Type B pancreatic cell (in vitro differentiated cells): ENCODE results near the gene MRPS14. TPM values are rescaled to one million over a fixed set of nuclear protein-coding genes. Genes with fewer than 3 reads are reported as not detected.

Experiments used
- DNase-seq: peaks from one replicate; pipeline ENCODE4 v3.0.0; 2021; ENCODE audit warnings: mixed read lengths; ENCODE audit not compliant: unreplicated experiment; ENCODE audit errors: extremely low spot score
- H3K27ac Mint-ChIP-seq: 2 replicates; pipeline ENCODE4 v1.8.0; 2021; ENCODE audit warnings: mild to moderate bottlenecking, mixed read lengths
- H3K27me3 Mint-ChIP-seq: 2 replicates; pipeline ENCODE4 v1.8.0; 2021; ENCODE audit warnings: mixed read lengths
- H3K36me3 Mint-ChIP-seq: 2 replicates; pipeline ENCODE4 v1.8.0; 2021; ENCODE audit warnings: mixed read lengths
- H3K4me1 Mint-ChIP-seq: one replicate; pipeline ENCODE4 v1.8.0; 2021; ENCODE audit warnings: mixed read lengths; ENCODE audit not compliant: unreplicated experiment
- H3K4me3 Mint-ChIP-seq: 2 replicates; pipeline ENCODE4 v1.8.0; 2021; ENCODE audit warnings: mild to moderate bottlenecking, mixed read lengths
- H3K9me3 Mint-ChIP-seq: 2 replicates; pipeline ENCODE4 v1.8.0; 2021; ENCODE audit warnings: mixed read lengths
- total RNA-seq: library from RNA; stranded (reverse); gene quantifications from 2 replicates; pipeline ENCODE4 v1.2.1, GENCODE V29; 2021; ENCODE audit warnings: low replicate concordance
- TF ChIP-seq, protein P1 (sequence below): fragments of 200-600 bp; sonication (generic); conservative IDR thresholded peaks from 2 replicates; pipeline ENCODE4 v1.5.0; 2021; ENCODE audit warnings: antibody characterized with exemption, mild to moderate bottlenecking

The MRPS14 gene
- total RNA-seq, 1 donor from 2014 or later, result 35.7 TPM

DNA sequence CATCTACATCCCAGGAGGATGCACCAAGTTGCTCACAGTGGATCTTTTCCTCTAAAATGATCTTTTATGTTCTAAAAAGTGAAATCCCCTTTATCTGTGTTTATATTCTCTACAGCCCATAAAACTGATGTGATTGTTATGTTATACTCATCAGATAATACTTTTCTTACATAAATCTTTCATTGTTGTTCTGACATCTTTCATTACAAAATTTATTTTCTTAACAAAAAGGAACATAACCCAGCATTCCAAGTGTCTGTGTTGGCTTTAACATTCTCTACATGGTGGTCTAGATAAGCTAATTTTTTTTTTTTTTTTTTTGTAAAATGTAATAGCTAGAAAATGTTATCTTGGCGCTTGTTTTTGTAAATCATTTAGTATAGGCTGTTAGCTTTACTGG is 31.8 kb downstream of the MRPS14 start:
- no peak for DNase-seq
- H3K9me3 Mint-ChIP-seq, result no peaks in the 10 kb centered on the region
- no peak overlapping the region for H3K27ac Mint-ChIP-seq
- H3K36me3 Mint-ChIP-seq, result peaks cover 3% of the 10 kb centered on the region
- H3K4me3 Mint-ChIP-seq, result no peak overlapping the region
- TF ChIP-seq, protein P1, sequence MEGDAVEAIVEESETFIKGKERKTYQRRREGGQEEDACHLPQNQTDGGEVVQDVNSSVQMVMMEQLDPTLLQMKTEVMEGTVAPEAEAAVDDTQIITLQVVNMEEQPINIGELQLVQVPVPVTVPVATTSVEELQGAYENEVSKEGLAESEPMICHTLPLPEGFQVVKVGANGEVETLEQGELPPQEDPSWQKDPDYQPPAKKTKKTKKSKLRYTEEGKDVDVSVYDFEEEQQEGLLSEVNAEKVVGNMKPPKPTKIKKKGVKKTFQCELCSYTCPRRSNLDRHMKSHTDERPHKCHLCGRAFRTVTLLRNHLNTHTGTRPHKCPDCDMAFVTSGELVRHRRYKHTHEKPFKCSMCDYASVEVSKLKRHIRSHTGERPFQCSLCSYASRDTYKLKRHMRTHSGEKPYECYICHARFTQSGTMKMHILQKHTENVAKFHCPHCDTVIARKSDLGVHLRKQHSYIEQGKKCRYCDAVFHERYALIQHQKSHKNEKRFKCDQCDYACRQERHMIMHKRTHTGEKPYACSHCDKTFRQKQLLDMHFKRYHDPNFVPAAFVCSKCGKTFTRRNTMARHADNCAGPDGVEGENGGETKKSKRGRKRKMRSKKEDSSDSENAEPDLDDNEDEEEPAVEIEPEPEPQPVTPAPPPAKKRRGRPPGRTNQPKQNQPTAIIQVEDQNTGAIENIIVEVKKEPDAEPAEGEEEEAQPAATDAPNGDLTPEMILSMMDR, result no peak
- no peaks in the 10 kb centered on the region for H3K4me1 Mint-ChIP-seq
- no peaks in the 10 kb centered on the region for H3K27me3 Mint-ChIP-seq

DNA sequence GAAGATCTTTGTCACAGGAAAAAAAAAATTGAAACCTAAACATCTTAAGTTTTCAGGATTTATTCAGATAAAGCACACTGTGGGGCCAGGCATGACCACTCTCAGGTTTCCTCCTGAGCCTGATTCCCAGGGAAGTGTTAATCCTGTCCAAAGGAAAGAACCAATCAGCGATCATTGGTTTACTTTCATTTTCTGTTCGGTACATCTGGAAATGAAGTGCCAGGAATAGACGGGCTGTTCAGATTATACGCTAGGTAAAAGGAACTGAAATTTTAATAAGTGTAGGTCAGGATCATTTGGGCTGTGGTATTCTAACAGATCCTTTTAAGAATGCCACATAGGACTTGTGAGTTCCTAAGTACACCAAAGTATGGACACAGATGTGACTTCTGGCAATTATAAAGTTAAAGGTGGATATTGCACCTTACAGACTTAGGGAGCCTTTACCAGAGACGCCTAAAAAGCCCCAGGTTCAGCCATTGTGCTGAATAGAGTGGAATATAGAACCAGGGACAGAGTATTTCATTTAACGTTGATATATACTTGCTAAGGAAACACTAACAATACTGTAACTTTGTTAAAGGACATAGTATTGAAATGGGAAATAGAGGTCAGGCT is 32.7 kb downstream of the MRPS14 start:
- no peak overlapping the region for H3K4me3 Mint-ChIP-seq
- H3K4me1 Mint-ChIP-seq, result no peaks in the 10 kb centered on the region
- H3K36me3 Mint-ChIP-seq, result peaks cover 3% of the 10 kb centered on the region

DNA sequence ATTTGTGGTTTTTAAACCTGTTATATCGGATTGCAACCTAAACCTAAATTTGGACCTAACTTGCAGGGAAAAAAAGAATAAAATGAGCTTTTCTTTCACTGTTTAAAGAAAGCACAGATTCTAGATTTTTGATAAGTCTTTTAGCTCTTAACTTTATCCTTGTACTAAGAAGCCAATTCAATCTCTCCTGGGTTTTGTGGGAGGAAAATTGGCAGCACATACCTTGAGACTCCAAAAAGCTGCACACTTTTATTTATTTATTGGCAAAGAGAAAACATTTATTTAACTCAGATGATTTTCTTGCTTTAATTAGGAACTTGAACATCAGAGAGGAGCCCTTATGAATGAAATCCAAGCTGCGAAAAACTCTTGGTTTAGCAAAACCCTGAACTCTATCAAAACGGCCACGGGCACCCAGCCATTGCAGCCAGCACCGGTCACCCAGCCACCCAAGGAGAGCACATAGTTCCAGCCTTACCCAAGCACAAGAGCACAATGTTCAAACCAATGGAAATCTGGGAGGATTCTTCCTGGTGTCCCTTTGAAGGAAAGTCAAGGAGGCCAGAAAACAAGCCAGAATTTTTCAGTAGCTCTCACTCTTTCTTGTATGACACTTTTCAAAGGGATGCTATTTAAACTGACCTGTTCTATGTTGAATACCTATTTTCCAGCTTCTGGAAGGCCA is 33.5 kb downstream of the MRPS14 start:
- Mint-ChIP-seq H3K9me3 (no peaks in the 10 kb centered on the region), H3K36me3 (peaks cover 6% of the 10 kb centered on the region), H3K4me1 (no peaks in the 10 kb centered on the region), H3K4me3 (no peak overlapping the region), H3K27ac (no peak overlapping the region), H3K27me3 (no peaks in the 10 kb centered on the region)
- TF ChIP-seq, protein P1, result no peak
- no peak for DNase-seq

More for the DNA sequence above, 32.7 kb downstream of the MRPS14 start:
- TF ChIP-seq, protein P1, result no peak
- H3K27me3 Mint-ChIP-seq, result no peaks in the 10 kb centered on the region
- DNase-seq, result no peak
- H3K27ac Mint-ChIP-seq, result no peak overlapping the region
- H3K9me3 Mint-ChIP-seq, result no peaks in the 10 kb centered on the region

DNA sequence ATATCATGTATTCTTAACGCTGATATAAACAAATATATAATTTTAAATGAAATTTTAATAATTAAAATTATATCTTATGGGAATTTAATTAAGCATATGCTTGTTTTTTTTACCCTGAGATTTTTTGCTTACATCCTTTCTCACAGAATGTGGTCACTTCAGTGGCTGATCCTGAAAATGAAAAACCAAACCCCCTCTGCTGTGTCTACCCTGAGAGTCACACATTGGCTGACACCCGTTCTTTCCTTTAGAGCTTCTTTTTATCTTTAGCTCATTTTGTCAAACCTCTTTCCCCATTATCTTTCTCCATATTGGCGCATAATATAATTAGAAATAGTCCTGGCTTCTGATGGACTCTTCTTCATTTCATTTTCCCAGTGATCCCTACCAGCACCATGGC is 34.2 kb downstream of the MRPS14 start:
- H3K4me1 Mint-ChIP-seq, result no peaks in the 10 kb centered on the region
- H3K4me3 Mint-ChIP-seq, result no peak overlapping the region
- H3K27me3 Mint-ChIP-seq, result no peaks in the 10 kb centered on the region
- H3K27ac Mint-ChIP-seq, result no peak overlapping the region
- no peaks in the 10 kb centered on the region for H3K9me3 Mint-ChIP-seq
- H3K36me3 Mint-ChIP-seq, result peaks cover 7% of the 10 kb centered on the region
- DNase-seq, result no peak
- TF ChIP-seq, protein P1, result no peak

DNA sequence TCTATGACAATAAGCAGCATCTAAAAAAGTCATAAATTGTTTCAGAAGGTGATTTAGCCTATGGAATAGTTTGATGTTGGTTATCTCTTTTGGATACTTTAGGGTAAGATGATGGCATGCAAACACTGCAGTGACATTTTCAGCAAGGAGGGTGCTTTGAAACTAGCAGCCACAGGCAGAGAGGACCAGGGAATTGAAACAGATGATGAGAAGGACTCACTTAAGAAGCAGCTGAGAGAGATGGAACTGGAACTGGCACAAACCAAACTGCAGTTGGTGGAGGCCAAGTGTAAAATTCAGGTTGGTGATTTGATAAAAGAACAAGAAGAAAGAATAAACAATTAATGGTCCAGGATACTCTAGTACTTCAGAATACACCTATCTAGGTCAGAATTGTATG is 34.7 kb downstream of the MRPS14 start:
- Mint-ChIP-seq H3K27ac (no peak overlapping the region), H3K9me3 (no peaks in the 10 kb centered on the region), H3K36me3 (peaks cover 12% of the 10 kb centered on the region), H3K4me3 (no peak overlapping the region), H3K27me3 (no peaks in the 10 kb centered on the region), H3K4me1 (no peaks in the 10 kb centered on the region)
- TF ChIP-seq, protein P1, result no peak
- DNase-seq, result no peak
